DMS 273 (cell line): ENCODE measurements around the gene PCDHA1.

ENCODE experiments used
- DNase-seq: peaks from one replicate; lab custom pipeline; 2025; ENCODE audit not compliant: unreplicated experiment; lab: John Stamatoyannopoulos, UW

The PCDHA1 gene

GRCh38 chr5:140916325-140916724 is 130.4 kb downstream of the PCDHA1 start:
- no peak for DNase-seq

DNA sequence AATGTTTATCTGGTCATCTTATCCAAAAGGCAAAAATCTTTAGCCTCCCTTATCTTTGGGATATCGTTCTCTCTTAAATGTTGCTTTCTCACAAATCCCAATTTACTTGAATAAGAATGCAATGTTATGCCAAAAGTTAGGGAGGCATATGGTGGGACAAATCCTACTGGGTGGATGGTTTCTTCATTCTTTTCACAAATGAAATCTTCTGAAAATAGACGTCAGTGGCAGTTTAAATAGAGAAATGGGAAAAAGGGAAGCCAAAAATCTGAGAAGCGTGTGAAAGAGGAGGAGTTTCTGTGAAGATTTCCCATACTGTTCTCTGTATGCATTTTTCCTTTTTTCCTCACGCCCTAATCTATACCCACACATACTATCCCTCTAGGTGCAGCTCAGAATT is 137.7 kb downstream of the PCDHA1 start:
- DNase-seq = no peak

- DNase-seq = peak; percentile 89
These were observed 140.0 kb downstream of the PCDHA1 start, which contains the start of gene PCDHAC1 for GRCh38 chr5:140925806-140926442. Gene PCDHAC1, plus strand, starts transcription at chr5:140926299. Its CDS starts 594 bp downstream, at chr5:140926893.

DNA sequence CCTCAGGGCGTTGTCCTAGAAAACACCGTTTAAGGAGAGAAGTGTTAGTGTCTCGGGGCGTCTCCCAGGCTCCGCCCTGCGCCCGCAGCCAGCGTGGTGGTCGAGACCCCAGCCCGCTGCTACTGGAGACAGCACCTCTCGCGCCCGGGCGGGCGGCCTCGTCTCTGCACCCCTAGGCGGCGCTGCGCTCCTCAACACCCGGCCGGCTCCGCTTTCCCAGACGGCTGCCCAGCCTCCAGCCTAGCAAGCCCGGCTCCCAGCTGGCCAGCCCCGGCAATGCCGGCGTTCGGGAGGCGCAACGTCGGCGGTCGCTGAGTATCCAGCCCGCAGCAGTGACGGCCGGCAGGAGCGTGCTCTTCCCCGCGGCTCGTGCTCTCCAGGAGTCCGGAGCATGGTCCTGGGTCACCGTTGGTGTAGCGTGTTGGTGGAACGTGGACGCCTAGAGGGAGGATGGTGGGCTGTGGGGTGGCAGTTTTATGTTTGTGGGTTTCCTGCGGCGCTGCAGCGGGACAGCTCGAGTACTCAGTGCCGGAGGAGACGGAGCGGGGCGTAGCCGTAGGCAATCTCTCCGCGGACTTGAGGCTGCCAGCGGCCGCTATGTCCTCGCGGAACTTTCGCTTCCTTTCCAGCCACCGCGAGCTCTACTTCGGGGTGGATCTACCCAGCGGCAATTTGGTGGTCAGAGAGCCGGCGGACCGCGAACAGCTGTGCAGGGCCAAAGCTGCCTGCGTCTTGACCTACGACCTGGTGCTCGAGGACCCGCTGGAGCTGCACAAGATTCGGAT is 140.7 kb downstream of the PCDHA1 start:
- DNase-seq = peak; percentile 97

DNA sequence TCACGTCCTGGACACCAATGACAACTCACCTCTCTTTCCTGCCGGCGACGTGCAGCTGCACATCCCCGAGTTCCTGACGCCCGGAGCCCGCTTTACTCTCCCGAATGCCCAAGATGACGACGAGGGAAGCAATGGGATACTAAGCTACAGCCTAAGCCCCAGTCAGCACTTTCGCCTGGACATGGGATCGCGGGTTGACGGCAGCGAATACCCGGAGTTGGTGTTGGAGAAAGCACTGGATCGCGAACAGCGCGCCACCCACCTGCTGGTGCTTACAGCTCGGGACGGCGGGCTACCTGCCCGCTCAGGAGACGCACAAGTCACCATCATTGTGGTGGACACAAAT is 141.3 kb downstream of the PCDHA1 start:
- peak; percentile 54 for DNase-seq

DNA sequence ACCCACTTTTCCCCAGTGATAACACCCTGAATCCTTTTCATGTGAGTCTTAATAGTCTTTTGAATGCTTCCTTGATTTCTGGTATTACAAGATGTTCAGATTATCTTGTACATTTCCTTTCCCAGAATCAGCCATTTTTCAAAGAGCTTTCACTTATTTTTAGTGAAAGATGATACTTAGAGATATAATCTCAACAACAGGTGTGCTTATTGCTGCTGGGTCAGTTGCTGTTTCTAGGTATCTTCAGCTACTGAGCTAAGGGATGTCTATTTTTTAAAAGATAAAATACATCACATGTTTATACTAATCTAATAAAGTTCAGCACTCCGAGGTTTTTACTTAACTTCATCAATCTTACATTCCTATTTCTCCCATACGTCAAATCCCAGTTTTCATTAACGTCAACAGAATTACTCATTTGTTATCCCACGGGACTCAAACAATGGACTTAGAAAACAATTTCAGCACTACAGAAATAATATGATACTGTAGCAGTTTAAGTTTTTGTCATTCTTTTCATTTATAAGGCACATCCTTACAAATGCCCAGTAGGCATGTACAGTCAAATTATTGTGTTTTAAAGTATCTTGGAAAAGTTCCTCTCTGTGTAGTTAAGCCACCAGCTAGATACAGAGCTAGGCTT is 149.1 kb downstream of the PCDHA1 start:
- DNase-seq = no peak

GRCh38 chr5:140946578-140946977 is 160.6 kb downstream of the PCDHA1 start:
- no peak for DNase-seq

GRCh38 chr5:140951636-140952035 is 165.7 kb downstream of the PCDHA1 start:
- DNase-seq = no peak

GRCh38 chr5:140953234-140953633 is 167.3 kb downstream of the PCDHA1 start:
- DNase-seq = no peak

GRCh38 chr5:140962190-140962589 is 176.2 kb downstream of the PCDHA1 start:
- DNase-seq = no peak

- no peak for DNase-seq
These were observed 178.4 kb downstream of the PCDHA1 start for GRCh38 chr5:140964356-140964755.

GRCh38 chr5:140965905-140966292 is 180.0 kb downstream of the PCDHA1 start:
- DNase-seq = peak; percentile 51

GRCh38 chr5:140966293-140967225 is 180.6 kb downstream of the PCDHA1 start, which contains the start of gene PCDHAC2:
Gene PCDHAC2, plus strand, starts transcription at chr5:140966476. Its CDS starts 291 bp downstream, at chr5:140966767.
- peak; percentile 87 for DNase-seq

DNA sequence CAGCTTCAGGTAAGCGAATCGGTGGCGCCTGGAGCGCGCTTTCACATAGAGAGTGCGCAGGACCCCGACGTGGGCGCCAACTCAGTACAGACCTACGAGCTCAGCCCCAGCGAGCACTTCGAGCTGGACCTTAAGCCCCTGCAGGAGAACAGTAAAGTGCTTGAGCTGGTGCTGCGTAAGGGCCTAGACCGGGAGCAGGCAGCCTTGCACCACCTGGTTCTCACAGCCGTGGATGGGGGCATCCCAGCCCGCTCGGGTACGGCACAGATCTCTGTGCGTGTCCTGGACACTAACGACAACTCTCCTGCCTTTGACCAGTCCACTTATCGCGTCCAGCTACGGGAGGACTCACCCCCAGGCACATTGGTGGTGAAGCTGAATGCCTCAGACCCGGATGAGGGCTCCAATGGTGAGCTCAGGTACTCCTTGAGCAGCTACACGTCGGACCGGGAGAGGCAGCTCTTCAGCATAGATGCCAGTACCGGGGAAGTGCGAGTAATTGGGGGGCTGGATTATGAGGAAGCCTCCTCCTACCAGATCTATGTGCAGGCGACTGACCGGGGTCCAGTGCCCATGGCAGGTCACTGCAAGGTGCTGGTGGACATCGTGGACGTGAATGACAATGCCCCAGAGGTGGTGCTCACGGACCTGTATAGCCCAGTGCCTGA is 181.4 kb downstream of the PCDHA1 start:
- DNase-seq = no peak

- no peak for DNase-seq
These were observed 183.9 kb downstream of the PCDHA1 start for GRCh38 chr5:140969880-140970279.

DNA sequence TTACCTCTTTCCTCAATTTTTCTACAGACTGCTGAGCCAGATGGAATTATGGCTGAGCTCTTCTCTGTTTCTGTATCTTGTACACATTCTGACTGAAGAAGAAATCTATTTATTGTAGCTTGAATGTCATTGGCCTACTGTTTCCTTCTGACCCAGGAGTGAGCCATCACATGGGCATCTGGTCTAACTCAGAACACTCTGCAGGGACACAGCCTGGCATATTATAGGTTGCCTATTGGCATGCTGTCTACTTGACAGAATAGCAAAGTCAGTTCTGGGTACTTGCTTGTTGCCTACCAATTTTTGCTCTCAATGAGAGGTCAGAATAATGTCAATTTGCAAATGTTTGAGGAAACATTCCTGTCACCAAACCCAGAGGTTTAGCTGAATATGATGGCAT is 187.6 kb downstream of the PCDHA1 start:
- no peak for DNase-seq

GRCh38 chr5:140977003-140977402 is 191.1 kb downstream of the PCDHA1 start:
- DNase-seq = peak; percentile 73

DNA sequence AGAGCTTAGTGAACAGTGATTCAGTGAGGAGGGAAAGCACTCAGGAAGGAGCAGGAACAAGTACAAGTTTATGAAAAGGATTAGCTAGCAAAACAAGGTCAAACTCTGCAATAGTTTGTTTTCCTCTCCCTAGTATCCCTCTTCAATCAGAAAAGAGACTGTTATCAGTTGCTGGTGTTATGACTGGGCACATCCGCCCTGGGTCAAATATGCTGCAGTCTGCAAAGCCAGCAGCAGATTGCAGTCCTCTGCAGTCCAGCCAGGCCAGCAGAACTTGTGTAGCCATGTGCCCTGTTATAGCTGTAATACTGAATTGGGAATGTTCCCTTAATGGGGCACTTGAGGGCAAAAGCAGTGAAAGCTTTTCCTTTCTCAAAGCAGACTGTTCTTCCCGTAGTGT is 192.3 kb downstream of the PCDHA1 start:
- no peak for DNase-seq

GRCh38 chr5:140978983-140979382 is 193.0 kb downstream of the PCDHA1 start:
- DNase-seq = peak; percentile 12

DNA sequence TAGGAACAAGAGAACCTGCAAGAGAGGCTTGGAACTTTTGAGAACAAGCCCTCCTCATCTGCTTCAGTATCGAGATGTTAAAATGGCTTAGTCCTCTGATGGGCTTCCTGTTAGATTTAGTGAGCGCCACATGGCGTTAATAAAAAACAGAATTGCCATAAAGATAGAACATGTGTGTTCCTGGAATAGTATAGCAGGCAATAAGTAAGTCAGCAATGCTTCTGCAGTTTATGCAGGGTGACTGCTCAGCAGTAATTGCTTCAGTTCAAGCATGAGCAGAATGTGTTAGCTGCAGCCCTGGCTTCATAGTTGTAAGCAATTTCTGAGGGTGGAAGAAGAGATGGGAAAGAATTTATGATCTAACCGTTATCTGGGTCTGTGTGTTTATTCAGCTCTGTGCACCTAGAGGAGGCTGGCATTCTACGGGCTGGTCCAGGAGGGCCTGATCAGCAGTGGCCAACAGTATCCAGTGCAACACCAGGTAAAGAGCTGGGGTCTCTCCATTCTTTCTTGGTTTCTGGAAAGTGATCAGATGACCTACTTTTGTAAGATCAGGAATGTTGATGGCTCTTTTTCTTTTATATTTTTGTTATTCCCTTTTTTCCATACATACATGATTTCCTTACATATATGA is 196.3 kb downstream of the PCDHA1 start:
- no peak for DNase-seq
